SK-N-MC (cell line): ENCODE data around the gene ANKS1A.

Experiments used
- EZH2 ChIP-seq: fragments of 200-600 bp; sonication (generic); IDR thresholded peaks from one replicate; pipeline ENCODE4 v1.6.1; 2017; ENCODE audit warnings: antibody characterized with exemption
- FOXP2 ChIP-seq: optimal IDR thresholded peaks from 2 replicates; pipeline ENCODE3; 2011; ENCODE audit warnings: mild to moderate bottlenecking, moderate library complexity; ENCODE audit not compliant: insufficient read depth; ENCODE audit errors: extremely low read length, control extremely low read depth
- POLR2AphosphoS5 ChIP-seq: IDR thresholded peaks from 2 replicates; pipeline ENCODE4 v1.6.1; 2012; ENCODE audit warnings: mild to moderate bottlenecking, low read depth, low read length, borderline replicate concordance

- no peak for TF ChIP-seq EZH2
- TF ChIP-seq POLR2AphosphoS5 = no peak
- TF ChIP-seq FOXP2 = no peak
Observed at GRCh38 chr6:35069262-35069661, 180.2 kb downstream of the ANKS1A start.
